ENCODE results near the gene ARHGEF28.

The ARHGEF28 gene, protein sequence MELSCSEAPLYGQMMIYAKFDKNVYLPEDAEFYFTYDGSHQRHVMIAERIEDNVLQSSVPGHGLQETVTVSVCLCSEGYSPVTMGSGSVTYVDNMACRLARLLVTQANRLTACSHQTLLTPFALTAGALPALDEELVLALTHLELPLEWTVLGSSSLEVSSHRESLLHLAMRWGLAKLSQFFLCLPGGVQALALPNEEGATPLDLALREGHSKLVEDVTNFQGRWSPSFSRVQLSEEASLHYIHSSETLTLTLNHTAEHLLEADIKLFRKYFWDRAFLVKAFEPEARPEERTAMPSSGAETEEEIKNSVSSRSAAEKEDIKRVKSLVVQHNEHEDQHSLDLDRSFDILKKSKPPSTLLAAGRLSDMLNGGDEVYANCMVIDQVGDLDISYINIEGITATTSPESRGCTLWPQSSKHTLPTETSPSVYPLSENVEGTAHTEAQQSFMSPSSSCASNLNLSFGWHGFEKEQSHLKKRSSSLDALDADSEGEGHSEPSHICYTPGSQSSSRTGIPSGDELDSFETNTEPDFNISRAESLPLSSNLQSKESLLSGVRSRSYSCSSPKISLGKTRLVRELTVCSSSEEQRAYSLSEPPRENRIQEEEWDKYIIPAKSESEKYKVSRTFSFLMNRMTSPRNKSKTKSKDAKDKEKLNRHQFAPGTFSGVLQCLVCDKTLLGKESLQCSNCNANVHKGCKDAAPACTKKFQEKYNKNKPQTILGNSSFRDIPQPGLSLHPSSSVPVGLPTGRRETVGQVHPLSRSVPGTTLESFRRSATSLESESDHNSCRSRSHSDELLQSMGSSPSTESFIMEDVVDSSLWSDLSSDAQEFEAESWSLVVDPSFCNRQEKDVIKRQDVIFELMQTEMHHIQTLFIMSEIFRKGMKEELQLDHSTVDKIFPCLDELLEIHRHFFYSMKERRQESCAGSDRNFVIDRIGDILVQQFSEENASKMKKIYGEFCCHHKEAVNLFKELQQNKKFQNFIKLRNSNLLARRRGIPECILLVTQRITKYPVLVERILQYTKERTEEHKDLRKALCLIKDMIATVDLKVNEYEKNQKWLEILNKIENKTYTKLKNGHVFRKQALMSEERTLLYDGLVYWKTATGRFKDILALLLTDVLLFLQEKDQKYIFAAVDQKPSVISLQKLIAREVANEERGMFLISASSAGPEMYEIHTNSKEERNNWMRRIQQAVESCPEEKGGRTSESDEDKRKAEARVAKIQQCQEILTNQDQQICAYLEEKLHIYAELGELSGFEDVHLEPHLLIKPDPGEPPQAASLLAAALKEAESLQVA (N-terminal part only)

DNA sequence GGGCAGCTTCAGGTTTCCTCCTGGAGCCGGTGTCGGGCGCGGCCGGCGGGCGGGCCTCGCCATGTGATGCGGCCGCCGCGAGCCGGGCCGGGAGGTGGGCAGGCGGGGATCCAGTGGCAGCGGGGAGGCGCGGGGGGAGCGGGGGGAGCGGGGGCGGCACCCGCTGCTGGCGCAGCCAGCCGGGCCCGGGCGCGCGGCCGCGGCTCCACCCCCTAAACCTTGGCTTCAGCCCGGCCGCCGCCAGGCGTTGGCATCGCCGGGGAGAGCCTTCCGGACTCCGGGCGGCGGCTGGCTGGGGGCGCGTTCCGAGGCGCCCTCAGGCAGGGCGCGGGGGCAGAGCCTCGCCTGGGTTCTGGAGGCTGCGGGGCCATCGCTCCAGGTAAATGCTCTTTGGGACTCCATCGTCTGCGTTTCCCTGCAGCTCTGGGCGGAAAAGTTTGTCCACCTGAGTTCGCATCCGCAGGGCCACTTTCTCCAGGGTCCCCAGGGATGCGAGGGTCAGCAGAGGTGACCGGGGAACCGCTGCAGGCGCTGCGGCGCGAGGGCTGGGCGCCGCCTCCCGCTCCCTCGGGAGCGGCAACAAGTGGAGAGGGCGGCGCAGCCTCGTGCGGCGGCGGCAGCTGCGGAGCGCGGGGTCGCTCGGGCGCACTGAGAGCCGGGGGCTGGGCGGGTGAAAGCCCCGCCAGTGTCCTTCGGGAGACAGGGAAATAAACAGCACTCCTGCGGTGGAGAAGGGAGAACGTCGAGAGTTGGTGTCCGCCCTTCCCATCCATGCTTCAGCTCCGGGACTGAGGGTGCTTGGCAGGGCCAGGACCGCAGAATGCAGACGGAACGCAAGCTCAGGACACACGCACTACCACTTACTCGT is at the start of gene ARHGEF28:
TSS of gene ARHGEF28 (plus strand) at position 253 of the 868 bp plus-strand sequence. CDS start 58,656 bp downstream, outside the sequence.
- DNase-seq, result no peak

DNA sequence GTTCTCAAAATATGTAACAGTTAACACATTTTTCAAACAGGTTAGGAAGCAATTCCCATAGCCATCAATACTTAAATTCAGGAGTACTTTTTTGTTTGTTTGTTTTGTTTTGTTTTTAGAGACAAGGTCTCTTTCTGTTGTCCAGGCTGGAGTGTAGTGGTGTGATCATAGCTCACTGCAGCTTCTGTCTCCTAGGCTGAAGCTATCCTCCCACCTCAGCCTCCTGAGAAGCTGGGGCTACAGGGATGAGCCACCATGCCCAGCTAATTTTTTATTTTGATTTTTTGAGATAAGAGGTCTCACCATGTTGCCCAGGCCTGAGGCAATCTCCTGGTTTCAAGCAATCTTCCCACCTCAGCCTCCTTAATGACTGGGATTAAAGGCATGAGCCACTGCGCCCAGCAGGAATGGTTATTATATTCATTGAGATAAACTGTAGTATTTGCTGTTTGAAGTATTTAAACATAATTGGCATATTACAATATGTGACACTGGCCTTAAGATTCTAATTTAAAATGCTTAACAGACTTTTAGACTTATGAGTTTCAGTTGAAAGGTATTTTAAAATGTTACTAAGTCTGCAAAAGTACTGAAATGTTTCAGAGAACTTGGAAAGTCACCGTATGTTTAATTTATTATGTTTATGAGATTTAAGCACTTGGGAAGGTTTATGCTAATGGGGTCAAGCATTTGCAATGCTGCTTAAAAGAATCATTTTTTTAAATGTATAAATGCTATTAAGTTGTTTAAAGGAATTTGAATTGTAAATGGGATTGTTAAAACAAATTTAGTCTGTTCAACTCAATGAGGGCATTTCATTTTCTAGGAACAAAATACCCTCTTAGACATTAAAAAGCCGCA is 43.5 kb upstream of the ARHGEF28 start:
- DNase-seq, result no peak

DNA sequence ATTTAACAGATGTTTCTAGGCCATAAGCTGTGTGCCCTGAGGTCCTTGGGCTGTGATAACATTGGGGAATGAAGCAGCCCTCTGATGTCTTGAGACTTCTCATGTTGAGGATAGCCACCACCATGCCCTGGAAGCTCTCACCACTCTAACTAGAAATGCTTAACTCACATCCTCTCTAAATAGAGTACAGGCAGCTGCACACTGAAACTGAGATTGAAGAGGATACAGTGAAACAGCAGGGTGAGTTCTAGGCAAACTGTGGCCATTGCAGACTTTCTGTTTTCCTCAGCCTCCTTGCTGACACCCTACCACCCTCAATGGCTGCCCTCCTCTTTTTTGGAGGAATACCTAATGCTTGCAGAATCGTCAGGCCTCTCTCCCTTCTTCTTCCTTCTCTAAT is 38.1 kb upstream of the ARHGEF28 start:
- no peak for DNase-seq

DNA sequence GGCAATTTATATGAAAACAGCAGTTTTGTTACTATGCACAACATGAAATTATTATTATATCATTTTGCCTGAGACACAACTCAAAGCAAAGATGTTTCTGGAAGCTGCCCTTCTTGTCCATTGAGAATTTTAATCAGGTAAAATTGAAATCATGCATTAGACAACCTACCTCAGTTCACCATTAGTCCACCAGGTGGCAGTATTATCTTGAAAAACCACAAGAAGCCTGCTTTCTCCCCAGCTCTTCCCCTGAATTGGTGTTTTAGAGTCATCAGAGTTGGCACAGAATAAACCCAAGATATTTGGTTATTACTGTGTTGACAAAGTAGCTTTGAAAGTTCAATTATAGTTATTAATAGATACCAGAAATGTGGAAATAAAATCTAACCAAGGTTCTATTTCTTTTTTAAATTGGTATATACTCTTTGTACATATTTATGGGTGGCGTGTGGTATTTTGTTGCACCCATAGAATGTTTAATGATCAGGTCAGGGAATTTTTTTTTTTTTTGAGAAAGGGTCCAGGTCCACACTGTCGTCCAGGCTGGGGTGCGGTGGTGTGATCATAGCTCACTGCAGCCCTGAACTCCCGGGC is 34.8 kb upstream of the ARHGEF28 start:
- DNase-seq, result no peak

DNA sequence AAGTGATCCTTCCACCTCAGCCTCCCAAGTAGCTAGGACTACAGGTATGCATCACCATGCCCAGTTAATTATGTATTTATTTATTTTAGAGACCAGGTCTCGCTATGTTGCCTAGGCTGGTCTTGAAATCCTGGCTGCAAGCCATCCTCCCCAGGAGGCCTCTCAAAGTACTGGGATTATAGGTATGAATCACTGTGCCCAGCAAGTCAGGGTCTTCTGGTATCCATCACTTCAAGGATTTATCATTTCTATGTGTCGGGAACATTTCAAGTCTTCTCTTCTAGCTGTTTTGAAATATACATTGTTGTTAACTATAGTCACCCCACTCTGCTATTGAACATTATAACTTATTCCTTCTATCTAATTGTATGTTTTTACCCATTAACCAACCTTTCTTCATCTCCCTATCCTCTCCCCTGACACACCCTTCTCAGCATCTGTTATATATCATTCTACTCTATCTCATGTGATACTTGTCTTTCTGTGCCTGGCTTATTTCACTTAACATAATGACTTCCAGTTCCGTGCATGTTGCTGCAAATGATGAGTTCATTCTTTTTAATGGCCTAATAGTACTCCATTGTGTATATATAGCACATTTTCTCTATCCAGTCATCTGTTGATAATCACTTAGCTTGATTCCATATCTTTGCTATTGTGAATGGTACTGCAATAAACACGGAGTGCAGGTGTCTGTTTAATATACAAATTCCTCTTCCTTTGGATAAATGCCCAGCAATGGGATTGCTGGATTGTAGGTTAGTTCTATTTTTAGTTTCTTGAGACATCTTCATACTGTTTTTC is 34.1 kb upstream of the ARHGEF28 start:
- DNase-seq, result no peak

DNA sequence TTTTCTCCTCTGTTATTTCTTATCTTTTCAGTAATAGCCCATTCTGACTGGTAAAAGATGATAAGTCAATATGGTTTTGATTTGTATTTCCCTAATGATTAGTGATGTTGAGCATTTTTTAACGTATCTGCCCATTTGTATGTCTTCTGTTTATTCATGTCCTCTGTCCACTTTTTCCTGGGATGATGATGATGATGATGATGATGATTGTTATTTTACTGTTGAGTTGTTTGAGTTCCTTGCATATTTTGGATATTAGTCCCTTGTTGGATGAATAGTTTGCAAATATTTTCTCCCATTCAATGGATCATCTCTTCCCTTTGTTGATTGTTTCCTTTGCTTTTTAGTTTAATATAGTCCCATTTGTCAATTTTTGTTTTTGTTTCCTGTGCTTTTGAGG is 33.4 kb upstream of the ARHGEF28 start:
- no peak for DNase-seq

DNA sequence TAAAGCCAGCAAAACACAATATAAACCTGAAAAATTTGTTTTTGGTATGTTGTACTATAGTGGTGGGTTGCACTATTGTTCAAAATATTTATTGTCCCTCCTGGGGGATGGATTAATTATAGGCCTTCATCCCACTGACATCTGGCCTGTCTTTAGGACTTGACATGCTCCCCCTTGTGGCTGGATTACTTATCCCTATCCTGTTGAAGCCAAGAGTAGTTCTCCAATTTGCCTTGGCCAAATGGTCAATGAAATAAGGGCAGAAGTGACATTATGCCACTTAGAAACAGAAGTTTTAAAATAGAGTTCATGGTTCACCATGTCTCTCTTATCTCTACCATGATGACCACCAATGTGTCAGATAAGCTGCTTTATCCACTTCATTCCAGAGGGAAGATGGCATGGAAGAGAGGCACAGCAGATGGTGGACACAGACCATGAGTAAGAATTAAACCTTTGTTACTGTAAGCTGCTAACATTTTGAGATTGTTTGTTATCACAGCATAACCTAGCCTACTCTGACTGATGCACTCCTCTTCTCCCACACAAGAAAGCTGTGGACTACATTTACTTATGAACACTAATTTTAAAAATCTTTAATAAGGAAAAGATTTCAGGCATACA is 29.2 kb upstream of the ARHGEF28 start:
- no peak for DNase-seq

DNA sequence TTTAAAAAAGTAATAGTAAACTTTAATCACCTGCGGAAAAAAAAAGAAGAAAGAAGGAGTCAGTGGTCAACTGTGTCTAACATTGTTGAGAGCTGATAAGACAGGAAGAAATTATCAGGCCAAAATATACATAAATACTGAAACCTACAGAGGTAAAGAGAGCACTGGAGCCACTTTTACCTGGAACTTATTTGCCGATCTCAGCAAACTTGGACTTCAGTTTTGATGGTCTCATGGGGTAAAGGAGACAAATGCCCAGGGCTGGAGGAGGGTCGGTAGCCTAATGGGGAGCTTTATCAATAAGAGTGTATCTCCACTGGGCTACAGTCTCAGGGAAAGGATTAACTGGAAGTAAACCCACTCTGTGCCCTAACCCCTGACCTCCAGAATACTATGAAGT is 26.6 kb upstream of the ARHGEF28 start:
- no peak for DNase-seq

DNA sequence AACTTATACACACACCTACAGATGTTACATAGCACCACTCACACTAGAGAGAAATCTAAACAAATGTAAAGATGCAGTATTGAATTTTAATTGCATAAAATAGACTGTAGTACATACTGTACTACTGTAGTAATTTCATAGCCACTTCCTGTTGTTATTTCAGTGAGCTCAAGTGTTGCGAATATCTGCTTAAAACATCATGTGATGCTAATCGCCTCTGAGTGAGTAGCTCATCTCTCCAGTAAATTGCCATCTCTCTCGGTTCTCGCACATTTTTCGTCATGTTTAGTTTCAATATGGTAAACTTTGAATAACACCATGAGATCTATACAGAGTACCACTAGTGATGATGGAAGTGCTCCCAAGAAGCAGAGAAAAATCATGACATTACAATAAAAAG is 22.0 kb upstream of the ARHGEF28 start:
- no peak for DNase-seq

DNA sequence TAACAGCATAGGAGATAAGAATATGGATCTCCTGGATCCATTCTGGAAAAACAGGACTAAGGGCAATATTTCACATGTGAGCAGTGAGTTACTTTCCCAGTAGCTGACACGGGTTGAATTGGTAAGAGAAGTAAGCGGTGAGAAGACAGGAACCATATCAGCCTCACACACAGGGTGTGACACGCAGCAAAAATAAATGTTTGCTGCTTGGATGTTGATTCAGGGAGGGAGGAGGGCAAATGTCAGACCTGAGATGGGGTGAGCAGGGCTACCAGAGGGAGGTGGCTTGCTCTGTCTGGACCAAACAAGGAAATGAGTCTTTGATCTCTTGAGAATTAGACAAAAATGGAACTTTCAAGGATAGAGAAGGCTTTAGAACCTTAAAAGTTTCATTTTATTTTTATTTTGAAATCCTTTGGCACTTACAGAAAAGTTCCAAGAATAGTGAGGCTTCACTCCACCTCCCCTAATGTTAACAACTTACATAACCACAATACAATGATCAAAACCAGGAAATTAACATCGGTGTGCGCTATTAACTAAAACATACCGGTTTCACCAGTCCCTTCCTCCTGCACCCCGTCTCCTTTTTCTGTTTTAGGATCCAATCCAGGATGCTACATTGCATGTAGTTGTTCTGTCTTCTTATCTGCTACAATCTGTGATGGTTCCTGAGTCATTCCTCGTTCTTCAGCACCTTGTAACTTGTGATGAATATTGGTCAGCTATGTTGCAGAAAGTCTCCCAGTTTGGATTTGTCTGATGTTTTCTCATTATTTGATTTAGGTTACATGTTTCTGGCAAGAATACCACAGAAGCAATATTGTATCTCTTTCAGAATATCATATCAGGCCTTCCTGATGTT is 20.5 kb upstream of the ARHGEF28 start:
- DNase-seq, result no peak

DNA sequence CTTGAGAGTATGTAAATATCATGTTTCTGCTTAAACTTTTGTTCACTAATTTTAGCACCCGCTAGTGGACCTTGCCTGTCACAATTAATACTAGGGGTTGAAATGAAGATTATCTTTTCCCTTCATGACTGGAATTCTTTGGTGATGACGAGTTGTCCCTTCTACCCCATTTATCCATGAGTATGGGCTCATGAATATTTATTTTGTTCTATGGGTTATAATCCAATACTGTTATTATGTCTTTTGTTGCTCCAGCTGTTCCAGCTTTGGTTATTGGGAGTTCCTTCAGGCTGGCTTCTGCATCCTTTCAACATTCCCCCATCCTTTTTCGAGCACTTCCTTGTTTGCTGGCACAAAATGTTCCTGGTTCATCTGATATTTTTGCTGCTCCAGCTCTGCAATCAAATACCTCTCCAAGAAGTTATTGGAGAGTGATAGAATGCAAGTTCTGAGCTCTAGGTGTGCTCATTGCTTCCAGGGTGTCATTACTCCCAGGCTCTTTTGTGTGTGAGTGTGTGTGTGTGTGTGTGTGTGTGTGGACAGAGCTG is 19.7 kb upstream of the ARHGEF28 start:
- no peak for DNase-seq

DNA sequence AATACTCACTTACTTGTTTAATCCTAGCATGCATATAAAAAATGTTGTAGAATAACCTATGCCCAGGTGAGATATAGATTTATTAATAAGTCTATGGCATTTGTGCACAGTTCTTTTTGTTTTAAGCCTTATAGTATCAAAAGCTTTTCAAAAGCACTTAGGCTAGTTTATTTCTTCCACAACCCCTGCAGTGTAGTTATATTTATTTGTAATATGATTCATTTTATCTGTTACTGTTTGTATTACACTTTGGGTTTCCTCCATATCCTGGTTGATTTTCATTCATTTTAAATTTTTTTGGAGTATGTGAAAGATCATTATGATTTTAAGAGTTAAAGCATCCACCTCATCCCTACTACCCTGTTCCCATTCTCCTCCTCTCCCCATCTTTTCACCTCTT is 18.8 kb upstream of the ARHGEF28 start:
- no peak for DNase-seq

DNA sequence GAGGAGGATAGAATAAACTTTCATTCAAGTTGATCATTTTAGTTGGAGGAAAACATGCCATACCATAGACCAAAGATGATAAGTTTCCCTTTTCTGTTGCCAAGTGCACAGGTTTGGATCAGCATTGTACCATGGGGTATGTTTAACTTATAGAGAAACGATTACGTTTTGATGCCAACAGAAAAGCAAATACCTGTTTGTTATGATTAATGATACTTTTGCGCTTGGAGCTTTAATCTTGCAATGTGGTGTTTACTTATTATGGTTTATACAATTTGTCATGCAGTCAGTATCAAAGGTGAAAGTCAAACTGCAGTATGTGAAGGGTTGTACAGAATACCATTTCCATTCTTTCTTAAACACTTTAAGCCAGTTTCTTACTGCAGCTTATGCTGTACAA is 13.2 kb upstream of the ARHGEF28 start:
- no peak for DNase-seq

DNA sequence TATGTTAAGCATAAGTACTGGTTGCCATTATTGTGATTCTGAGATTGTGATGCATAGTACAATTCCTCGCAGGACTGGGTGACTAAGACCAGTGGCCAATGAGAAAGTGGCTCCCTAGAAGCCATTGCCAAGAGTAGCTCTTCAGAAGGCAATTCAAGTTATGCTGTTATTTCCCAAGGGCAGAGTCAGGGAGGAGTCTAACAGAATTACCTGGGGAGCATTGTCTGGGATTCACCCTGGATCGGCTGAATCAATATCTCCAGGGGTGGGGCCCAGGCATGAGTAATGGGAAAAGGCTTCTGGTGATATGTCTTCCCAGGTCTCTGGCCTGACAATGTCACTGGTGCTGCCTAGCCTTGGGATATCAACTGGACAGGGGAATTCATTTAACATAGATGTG is 10.9 kb upstream of the ARHGEF28 start:
- DNase-seq, result no peak

DNA sequence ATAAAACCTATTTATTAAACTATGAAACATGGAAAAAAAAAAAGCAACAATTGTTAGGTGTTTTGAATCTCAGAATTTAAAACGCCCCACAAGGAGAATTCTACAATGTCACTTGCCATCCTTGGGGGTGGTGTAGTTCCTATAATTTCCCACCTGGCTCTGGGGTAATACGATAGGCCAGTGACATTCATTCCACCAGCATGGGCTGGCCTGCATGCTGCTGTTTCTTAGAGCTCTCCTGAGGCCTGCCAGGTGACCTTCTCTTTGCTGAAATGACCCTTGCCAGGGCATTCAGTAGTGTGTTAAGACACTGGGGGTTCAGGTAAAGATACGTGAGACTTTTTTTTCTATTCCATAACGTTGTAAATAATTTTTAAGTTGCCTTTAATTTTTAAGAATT is 10.0 kb upstream of the ARHGEF28 start:
- DNase-seq, result no peak

DNA sequence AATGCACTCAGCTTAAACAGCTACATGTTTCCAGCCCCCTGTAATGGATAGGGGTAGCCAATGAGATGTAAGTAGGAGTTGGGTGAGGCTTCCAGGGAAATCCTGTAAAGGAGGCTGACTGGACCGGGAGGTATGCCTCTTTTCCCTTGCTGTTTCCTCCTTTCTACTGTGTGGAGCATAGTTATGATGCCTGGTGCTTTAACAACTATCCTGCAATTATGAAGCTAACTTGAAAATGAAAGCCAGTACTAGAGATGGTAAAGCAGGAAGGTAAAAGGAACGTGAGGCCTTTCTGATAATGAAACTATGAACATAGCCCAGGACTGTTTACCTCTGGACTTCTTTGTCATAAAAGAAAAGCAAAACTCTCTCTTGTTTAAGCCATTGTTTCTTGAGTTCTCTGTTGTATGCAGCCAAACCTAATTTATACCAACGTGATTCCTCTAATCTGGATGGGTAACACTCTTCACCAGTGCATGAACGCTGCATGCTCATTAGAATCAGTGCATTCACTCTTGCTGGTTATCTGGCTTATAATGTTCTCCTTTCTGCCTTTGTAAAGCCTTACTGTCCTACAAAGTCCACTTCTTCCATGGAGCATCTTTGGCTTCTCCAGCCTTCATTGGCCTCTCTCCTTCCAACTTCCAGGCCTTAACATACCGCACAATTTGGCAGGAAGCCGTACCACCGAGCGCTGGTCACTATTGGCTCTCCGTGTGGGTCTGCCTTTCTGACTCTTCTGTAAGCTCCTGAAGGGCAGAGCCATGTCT is 8.3 kb upstream of the ARHGEF28 start:
- DNase-seq, result no peak

Measured in NK-92 treated with Interleukin-12 subunit alpha and Interleukin-12 subunit beta, amount 100 ng/mL, for 24 hours (cell line).